Heart left ventricle (tissue), 13 donors: ENCODE results near the gene FADS6.

Experiments used
- POLR2A ChIP-seq, 2 donors: fragments of 450-650 bp; IDR thresholded peaks; one replicate each; pipeline ENCODE4 v1.6.1; 2017; ENCODE audit warnings: antibody characterized with exemption in 2 of 2, mild to moderate bottlenecking in 2 of 2, moderate library complexity in 2 of 2
- TF ChIP-seq, protein P1 (sequence below), 12 donors: fragments of 200-600 bp; sonication (generic) in 4 of 12; IDR thresholded peaks; one replicate each; pipeline versions ENCODE4 v1.5.0 to v1.8.0; 2018 to 2022; ENCODE audit warnings: antibody characterized with exemption in 12 of 12, mild to moderate bottlenecking in 5 of 12
- donor health status: ischemic (EF 13 %, LVEDD 7.1; RV severe dilation, severe dysfunction).
- donor health status: DM: no; HTN: yes; CAD: no.
- donor health status: DM: no; HTN: no; CAD: no.
- donor health status: ischemic (EF 25% LVEDD 6.9; RV normal size, moderate dysfunction).
- donor health status: ischemic (EF 25% LVEDD 5.7; RV mildly dilated, moderate dysfunction).
- donor health status: ischemic (EF 35%, LVEDD 5.7; RV mildly dilated, moderate dysfunction).
- donor health status: nonischemic (EF 11% LVEDD 7.7; RV severe dilation, severe dysfunction).
- donor health status: DM: yes; HTN: yes; CAD: no.
- donor health status: PGD.
- donor health status: ischemic (EF 29% LVEDD 5.4; RV normal size, mild dysfunction).
- donor health status: nonischemic (EF 23%, LVEDD 6.1; RV moderate dilation, normal function).

DNA sequence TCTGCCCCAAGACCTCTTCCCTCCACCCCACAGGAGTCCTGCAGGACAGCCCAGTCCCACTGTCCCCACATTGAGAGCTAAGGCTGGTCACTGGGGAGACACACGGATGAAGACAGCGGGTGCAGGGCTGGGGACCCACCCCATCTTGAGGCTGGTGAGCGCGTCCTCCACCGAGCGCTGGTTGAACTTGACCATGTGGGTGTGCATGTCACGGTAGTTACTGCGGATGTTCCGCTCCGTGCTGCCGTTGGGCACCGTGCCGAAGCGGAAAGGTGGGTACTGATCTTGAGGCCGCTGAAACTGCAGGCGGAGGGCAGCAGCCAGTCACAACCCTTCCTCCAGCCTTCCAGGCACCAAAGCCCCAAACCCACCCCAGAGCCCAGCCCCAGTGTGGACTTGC lies 46.8 kb downstream of the FADS6 start:
- no peak for TF ChIP-seq POLR2A (IDR thresholded peaks at IDR 0.05)
- TF ChIP-seq, protein P1, sequence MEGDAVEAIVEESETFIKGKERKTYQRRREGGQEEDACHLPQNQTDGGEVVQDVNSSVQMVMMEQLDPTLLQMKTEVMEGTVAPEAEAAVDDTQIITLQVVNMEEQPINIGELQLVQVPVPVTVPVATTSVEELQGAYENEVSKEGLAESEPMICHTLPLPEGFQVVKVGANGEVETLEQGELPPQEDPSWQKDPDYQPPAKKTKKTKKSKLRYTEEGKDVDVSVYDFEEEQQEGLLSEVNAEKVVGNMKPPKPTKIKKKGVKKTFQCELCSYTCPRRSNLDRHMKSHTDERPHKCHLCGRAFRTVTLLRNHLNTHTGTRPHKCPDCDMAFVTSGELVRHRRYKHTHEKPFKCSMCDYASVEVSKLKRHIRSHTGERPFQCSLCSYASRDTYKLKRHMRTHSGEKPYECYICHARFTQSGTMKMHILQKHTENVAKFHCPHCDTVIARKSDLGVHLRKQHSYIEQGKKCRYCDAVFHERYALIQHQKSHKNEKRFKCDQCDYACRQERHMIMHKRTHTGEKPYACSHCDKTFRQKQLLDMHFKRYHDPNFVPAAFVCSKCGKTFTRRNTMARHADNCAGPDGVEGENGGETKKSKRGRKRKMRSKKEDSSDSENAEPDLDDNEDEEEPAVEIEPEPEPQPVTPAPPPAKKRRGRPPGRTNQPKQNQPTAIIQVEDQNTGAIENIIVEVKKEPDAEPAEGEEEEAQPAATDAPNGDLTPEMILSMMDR (IDR thresholded peaks at IDR 0.05), result no peak
